A673 (cell line): ENCODE data around the gene RBMS1. TPM values are rescaled to one million over a fixed set of nuclear protein-coding genes. Genes with fewer than 3 reads are reported as not detected.
A peak's percentile ranks its signal among the peaks of the same experiment; 100 is the strongest.

Experiments
- BruUV-seq: library from RNA; stranded (reverse); fragments of 400-500 nt; replicated peaks from 2 replicates; lab custom pipeline; 2021; lab: Mats Ljungman, UMichigan
- CTCF ChIA-PET: fragments of 300-600 bp; sonication (Branson Sonifier 250); formaldehyde crosslinking; loops from one replicate; lab custom pipeline; 2022; ENCODE audit warnings: antibody characterized with exemption; lab: Charles Lee
- POLR2A ChIA-PET: fragments of 300-600 bp; sonication (Branson Sonifier 250); formaldehyde crosslinking; loops from one replicate; lab custom pipeline; 2022; ENCODE audit warnings: antibody characterized with exemption; ENCODE audit not compliant: low non-redundant PET; lab: Charles Lee
- DNase-seq: peaks from one replicate; pipeline ENCODE4 v3.0.0-alpha.2; 2015; ENCODE audit warnings: low spot score
- H3K27ac ChIP-seq: fragments of 200-600 bp; sonication (generic); 2 replicates; pipeline ENCODE4 v1.5.1; 2016; ENCODE audit warnings: mixed run types, low read depth, mild to moderate bottlenecking, mixed read lengths, antibody characterized with exemption, low read length; ENCODE audit not compliant: poor library complexity, severe bottlenecking
- H3K27me3 ChIP-seq: fragments of 200-600 bp; sonication (generic); replicated peaks from 2 replicates; pipeline ENCODE4 v1.6.1; 2017; ENCODE audit warnings: mixed run types, low read depth, mild to moderate bottlenecking, mixed read lengths, antibody characterized with exemption, low read length; ENCODE audit not compliant: insufficient read depth, poor library complexity
- H3K36me3 ChIP-seq: fragments of 200-600 bp; sonication (generic); 2 replicates; pipeline ENCODE4 v1.6.1; 2016; ENCODE audit warnings: mixed run types, mild to moderate bottlenecking, mixed read lengths, antibody characterized with exemption, low read length; ENCODE audit not compliant: insufficient read depth, poor library complexity, severe bottlenecking
- H3K4me1 ChIP-seq: fragments of 200-600 bp; sonication (generic); 2 replicates; pipeline ENCODE4 v1.6.1; 2017; ENCODE audit warnings: mixed run types, mild to moderate bottlenecking, mixed read lengths, antibody characterized with exemption, low read length; ENCODE audit not compliant: insufficient read depth, poor library complexity, severe bottlenecking
- H3K4me3 ChIP-seq: fragments of 200-600 bp; sonication (generic); 2 replicates; pipeline ENCODE4 v1.5.1; 2016; ENCODE audit warnings: low read depth, mixed run types, mild to moderate bottlenecking, mixed read lengths, low read length; ENCODE audit not compliant: poor library complexity, severe bottlenecking
- H3K9me3 ChIP-seq: fragments of 200-600 bp; sonication (generic); 2 replicates; pipeline ENCODE4 v1.6.1; 2016; ENCODE audit warnings: mixed run types, low read depth, mild to moderate bottlenecking, mixed read lengths, antibody characterized with exemption, low read length; ENCODE audit not compliant: poor library complexity, severe bottlenecking
- EZH2 ChIP-seq: fragments of 200-600 bp; sonication (generic); IDR thresholded peaks from 2 replicates; pipeline ENCODE4 v1.6.1; 2017; ENCODE audit warnings: borderline replicate concordance, low read depth, mild to moderate bottlenecking, mixed read lengths, antibody characterized with exemption, low read length; ENCODE audit not compliant: poor library complexity, severe bottlenecking
- intact Hi-C: fragments of 100-400 bp; cut with micrococcal nuclease; formaldehyde crosslinking; loops from one replicate; pipeline ENCODE4 v1.10.0; 2022; ENCODE audit not compliant: unreplicated experiment
- total RNA-seq: library from RNA; stranded (reverse); gene quantifications from 2 replicates; pipeline ENCODE4 v1.2.3, GENCODE V29; 2021
- TF ChIP-seq, protein P1 (sequence below): fragments of 300-800, 200-600 bp; sonication (generic); conservative IDR thresholded peaks from 2 replicates; pipeline ENCODE4 v1.5.1; 2017; ENCODE audit warnings: low read depth, mild to moderate bottlenecking, antibody characterized with exemption, low read length, moderate library complexity, mixed read lengths

The RBMS1 gene
- total RNA-seq, 1 experiment from 2014 or later: 84.9 TPM

DNA sequence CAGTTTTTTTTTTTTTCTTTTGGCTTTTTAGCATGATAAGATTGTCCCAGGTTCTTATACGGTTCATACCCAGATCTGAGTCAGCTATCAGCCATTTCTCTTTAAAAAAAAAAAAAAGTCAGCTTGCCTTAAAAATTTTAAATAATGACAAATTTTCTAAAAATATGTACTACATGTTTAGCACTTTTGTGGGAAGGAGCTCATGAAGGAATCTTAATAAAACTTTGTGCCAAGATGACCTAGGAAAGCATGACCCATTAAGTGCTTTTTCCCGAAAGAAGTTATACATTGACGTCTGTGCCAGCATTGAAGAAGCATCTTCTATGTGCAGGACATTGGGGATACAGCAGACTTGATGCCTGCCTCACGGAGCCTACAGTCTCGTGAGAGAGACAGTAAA, 4.5 kb upstream of the RBMS1 start:
- Histone ChIP-seq H3K27ac (no peak overlapping the region), H3K4me3 (no peak overlapping the region), H3K36me3 (no peaks in the 10 kb centered on the region), H3K9me3 (no peaks in the 10 kb centered on the region), H3K4me1 (peaks cover 3% of the 10 kb centered on the region), H3K27me3 (no peaks in the 10 kb centered on the region)
- ChIA-PET CTCF (no interaction called here), POLR2A (no interaction called here)
- intact Hi-C loops: loop anchor here (10.0 kb wide), 1 partner anchor 223 kb away; no protein-coding TSS in a partner anchor
- BruUV-seq: no TSS peak
- TF ChIP-seq, protein P1, sequence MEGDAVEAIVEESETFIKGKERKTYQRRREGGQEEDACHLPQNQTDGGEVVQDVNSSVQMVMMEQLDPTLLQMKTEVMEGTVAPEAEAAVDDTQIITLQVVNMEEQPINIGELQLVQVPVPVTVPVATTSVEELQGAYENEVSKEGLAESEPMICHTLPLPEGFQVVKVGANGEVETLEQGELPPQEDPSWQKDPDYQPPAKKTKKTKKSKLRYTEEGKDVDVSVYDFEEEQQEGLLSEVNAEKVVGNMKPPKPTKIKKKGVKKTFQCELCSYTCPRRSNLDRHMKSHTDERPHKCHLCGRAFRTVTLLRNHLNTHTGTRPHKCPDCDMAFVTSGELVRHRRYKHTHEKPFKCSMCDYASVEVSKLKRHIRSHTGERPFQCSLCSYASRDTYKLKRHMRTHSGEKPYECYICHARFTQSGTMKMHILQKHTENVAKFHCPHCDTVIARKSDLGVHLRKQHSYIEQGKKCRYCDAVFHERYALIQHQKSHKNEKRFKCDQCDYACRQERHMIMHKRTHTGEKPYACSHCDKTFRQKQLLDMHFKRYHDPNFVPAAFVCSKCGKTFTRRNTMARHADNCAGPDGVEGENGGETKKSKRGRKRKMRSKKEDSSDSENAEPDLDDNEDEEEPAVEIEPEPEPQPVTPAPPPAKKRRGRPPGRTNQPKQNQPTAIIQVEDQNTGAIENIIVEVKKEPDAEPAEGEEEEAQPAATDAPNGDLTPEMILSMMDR: no peak
- TF ChIP-seq EZH2: no peak
- DNase-seq: no peak

GRCh38 chr2:160494201-160494644, 616 bp upstream of the RBMS1 start:
- no peaks in the 10 kb centered on the region for H3K27me3 ChIP-seq
- no TSS peak for BruUV-seq
- CTCF ChIA-PET: interaction anchor here (0.7 kb wide), 1 partner anchor 87 kb away, joined by 3 read pairs; no protein-coding TSS in a partner anchor
- no peaks in the 10 kb centered on the region for H3K36me3 ChIP-seq
- H3K4me1 ChIP-seq: peaks cover 23% of the 10 kb centered on the region
- intact Hi-C loops: loop anchor here (5.0 to 10.0 kb wide), 4 partner anchors 67 to 219 kb away; no protein-coding TSS in a partner anchor
- peak overlapping the region; percentile 93 for H3K27ac ChIP-seq
- DNase-seq: peak; percentile 17
- H3K4me3 ChIP-seq: peak overlapping the region; percentile 97
- no peaks in the 10 kb centered on the region for H3K9me3 ChIP-seq
- TF ChIP-seq, protein P1: no peak
- TF ChIP-seq EZH2: no peak
- POLR2A ChIA-PET: interaction anchor here (0.6 kb wide), 1 partner anchor 66 kb away, joined by 6 read pairs; no protein-coding TSS in a partner anchor

DNA sequence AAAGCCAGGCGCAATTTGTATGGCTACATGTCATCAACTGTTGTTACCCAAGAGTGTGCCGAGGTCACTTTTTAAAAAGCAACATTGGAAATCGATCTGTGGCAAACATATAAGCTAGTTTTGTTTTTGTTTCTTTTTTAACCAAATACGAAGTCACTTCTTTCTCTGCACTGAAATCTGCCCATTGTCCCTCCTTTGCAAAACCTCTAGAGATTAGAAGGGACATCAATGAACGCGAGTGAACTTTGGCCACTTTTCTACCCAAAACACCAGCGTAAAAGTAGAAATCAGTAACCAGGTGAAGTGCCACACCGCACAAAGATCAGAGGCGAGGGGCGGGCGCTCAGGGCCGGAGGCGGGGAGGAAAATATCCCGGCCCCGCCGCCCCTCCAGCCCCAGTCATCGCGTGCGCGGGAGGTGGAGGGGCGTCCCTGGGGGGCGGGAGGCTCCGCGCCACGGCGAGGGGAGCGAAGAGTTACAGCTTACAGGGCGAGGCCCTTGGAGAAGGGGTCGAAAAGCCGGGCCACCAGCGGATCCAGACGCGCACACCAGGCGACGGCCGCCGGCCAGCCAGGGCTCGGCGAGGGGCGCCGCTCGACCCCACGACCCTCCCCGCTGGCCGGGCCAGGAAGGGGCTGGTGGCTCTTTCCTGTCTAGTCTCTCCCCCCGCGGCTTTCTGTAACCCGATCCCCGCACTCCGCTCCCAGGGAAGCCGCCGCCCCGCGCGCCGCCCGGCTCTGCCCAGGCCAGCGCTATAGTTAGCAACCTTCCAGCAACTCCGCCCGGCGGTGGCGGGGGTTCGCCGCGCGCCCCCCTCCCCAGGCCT, 993 bp downstream of the RBMS1 start:
- peaks cover 34% of the 10 kb centered on the region for H3K4me1 ChIP-seq
- peak; percentile 80 for DNase-seq
- H3K27me3 ChIP-seq: no peaks in the 10 kb centered on the region
- H3K27ac ChIP-seq: peak overlapping the region; percentile 93
- POLR2A ChIA-PET: no interaction called here
- no TSS peak for BruUV-seq
- H3K36me3 ChIP-seq: no peaks in the 10 kb centered on the region
- TF ChIP-seq EZH2: no peak
- TF ChIP-seq, protein P1: no peak
- no peaks in the 10 kb centered on the region for H3K9me3 ChIP-seq
- CTCF ChIA-PET: no interaction called here
- intact Hi-C loops: loop anchor here (5.0 to 10.0 kb wide), 4 partner anchors 65 to 218 kb away; no protein-coding TSS in a partner anchor
- peak overlapping the region; percentile 97 for H3K4me3 ChIP-seq
